ENCODE results near the gene C1QL1.

C1QL1 gene

DNA sequence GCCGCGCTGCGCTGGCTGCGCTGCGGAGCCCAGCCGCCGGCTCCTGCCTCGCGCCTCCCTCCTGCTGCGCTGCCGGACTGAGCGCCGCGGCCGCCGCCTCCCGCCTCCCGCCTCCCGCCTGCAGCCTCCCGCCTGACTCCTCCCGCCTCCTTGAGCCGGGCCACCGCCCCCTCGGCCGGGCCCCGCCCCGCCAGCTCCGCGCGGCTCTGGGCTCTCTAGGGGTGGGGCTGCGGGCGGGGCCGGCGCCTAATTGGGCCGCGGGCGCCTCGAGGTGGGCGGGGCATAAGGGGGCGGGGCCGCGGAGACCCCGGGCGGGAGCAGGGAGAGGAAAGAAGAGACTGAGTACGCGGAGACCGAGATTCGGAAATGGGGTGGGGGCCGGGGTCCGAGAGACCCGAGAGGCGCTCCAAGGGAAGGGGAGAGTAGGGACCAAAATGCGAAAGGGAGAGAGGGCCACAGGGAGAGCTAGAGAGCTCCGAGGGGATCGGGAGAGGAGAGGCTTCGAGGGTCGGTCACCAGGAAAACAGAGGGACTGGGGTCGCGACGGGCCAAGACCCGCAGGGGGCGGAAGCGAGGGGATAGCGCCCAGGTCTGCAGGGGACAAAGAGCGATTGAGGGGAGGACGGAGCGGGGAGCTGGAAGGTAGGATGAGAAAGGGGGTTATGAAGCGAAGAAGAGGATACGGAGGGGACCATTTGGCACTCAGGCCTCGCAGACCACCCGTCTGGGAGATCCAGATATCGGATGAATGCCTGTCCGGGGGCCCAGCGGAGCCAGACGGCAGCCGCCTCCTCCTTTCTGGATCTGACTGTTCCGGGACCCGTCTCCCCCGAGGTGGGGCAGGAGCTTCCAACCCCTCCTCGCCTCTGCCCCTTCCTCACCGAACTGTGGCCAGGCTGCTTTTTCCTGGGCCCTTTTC, at the start of gene C1QL1:
Gene C1QL1 (minus strand): TSS at position 79 of the 919 bp plus-strand sequence. CDS start 255 bp downstream, outside the sequence.
- DNase-seq, result peak; percentile 79

GRCh38 chr17:45016823-45017222, 48.7 kb upstream of the C1QL1 start:
- peak; percentile 23 for DNase-seq

- DNase-seq, result no peak
Observed at GRCh38 chr17:45016237-45016636, 48.1 kb upstream of the C1QL1 start.

- no peak for DNase-seq
Observed at GRCh38 chr17:45013021-45013997, 45.2 kb upstream of the C1QL1 start.

DNA sequence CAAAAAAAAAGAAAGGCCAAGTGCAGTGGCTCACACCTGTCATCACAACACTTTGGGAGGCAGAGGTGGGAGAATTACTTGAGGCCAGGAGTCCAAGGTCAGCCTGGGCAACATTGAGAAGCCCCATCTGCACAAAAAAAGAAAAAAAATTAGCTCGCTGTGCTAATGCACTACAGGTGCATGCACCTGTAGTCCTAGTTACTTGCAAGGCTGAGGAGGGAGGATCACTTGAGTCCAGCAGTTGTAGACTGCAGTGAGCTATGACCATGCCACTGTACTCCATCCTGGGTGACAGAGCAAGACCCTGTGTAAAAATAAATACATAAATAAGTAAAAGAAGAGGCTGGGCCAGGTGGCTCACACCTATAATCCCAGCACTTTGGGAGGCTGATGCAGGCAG, 43.7 kb upstream of the C1QL1 start:
- DNase-seq, result no peak

DNA sequence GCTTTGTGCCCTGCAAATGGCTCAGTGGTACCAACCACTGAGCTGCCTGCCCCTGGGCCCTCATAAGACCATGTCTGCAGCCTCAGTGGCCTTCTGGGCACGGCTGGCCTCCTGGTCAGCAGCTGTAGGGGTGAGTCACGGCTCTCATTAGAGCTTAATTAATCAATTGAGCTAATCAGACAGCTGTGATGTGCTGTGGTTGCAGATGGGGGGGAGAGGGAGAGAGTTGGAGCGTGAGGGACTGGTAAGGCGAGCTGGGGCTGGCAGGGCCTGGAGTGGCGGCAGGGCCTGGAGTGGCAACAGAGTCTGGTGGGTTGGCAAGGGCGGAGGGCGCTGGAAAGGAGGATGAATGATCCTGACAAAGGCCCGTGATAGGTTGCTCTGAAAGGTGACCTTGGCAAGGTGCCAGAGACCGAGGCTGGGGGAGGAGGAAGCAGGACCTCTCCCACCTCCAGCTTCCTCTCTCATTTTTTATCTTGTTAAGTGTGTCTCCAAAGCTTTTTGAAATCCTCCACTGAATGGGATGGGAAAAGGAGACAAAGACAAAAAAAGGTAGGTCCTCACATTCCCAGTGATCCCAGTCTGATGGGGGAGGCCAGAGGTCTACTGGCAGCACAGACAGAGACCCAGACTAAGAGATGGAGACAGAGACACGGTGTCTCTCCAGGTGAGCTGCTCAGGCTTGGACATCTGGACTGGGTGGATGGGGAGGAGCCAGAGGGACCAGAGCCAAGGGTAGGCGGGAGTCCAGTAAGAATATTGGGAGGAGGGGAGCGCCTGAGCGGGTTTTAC, 41.8 kb upstream of the C1QL1 start:
- no peak for DNase-seq

GRCh38 chr17:45008216-45008615, 40.1 kb upstream of the C1QL1 start:
- peak; percentile 1 for DNase-seq

DNA sequence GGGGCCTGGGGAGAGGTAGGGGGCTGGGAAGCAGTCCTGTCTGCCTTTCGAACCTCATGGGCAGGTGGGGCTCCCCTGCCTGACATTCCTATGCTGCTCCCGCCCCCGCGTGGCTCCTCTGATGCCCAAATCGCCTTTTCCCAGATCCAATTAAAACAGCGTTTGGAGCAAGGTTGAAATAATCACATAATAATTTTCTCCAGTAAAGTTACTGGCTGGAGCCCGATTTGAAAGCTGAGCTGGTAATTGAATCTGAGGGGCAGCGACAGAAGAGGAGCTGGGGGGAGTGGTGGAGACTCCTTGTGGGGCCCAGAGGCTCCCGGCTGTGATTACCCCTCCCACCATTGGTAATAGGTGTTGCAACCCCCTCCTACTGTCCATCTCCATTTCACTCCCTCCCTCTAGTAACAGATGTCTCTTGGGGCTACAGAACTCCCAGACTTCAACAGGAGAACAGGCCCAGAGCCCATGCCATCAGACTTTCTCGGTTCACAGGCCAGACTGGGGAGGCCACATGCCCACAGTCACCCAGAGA, 38.9 kb upstream of the C1QL1 start:
- no peak for DNase-seq

DNA sequence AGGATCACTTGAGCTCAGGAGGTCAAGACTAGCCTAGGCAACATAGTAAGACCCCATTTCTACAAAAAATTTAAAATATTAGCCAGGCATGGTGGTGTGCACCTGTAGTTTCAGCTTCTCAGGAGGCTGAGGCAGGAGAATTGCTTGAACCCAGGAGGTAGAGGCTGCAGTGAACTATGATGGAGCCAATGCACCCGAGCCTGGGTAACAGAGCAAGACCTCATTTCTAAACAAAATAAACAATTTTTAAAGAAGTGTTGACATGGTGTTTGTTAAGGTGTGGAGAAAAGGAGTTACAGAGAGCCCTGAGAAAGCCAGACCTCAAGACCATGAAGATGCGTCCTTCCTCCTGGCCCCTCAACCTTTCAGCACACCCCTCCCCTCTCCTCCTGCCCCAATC, 37.6 kb upstream of the C1QL1 start:
- no peak for DNase-seq

DNA sequence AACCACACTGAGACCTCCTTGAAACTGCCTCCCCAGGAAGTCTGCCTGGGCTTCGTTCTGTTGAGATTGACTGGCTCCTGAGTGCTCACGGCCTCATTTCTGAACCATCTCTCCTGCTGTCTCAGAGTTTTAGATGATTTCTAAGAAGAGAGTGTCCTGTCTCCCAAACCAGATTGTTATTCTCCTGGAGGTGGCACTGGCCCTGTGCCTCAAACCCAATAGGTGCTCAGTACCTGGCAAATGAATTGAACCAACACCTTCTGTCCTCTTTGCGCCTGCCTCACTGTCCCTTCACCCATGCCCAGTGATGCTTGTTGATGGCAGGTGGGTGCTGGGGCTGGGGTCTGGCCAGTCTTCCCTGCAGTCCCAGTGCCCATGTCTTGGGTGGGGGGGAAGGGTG, 36.3 kb upstream of the C1QL1 start:
- no peak for DNase-seq

GRCh38 chr17:45003877-45004276, 35.8 kb upstream of the C1QL1 start:
- DNase-seq, result no peak

DNA sequence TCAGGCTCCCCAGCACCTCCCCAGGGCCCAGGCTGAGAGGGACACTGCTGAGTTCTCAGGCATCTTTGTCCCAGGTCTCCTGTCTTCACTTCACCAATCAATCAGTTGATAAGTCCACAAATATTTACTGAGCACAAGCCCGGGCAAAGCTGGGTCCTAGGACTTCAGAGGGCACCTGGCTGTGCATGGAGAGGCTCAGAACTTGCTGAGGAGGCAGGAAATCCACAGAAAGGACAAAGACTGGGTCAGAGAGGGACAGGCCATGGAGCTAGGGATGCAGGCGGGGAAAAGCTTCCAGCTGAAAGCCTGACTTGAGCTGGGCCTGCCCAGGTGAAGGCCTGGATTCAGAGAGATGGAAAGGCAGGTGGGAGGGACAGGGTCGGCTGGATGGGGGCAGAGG, 33.2 kb upstream of the C1QL1 start:
- no peak for DNase-seq

DNA sequence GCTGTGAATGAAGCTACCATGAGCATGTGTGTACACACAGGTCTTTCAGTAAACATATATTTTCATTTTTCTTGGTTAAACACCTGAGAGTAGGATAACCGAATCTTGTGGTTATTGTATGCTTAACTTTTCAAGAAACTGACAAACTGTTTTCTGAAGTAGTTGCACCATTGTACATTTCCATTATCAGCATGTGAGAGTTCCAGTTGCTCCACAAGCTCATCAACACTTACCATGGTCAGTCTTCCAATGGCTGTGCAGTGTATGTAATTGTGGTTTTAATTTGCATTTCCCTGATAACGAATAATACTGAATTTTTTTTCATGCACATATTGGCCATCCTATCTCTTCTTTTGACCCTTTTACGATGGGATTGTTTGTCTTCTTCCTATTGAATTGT, 31.3 kb upstream of the C1QL1 start:
- no peak for DNase-seq

GRCh38 chr17:44998646-44999045, 30.5 kb upstream of the C1QL1 start:
- DNase-seq, result no peak

- no peak for DNase-seq
Observed at GRCh38 chr17:44997733-44998520, 29.8 kb upstream of the C1QL1 start.

- DNase-seq, result no peak
Observed at GRCh38 chr17:44996304-44996703, 28.2 kb upstream of the C1QL1 start.

DNA sequence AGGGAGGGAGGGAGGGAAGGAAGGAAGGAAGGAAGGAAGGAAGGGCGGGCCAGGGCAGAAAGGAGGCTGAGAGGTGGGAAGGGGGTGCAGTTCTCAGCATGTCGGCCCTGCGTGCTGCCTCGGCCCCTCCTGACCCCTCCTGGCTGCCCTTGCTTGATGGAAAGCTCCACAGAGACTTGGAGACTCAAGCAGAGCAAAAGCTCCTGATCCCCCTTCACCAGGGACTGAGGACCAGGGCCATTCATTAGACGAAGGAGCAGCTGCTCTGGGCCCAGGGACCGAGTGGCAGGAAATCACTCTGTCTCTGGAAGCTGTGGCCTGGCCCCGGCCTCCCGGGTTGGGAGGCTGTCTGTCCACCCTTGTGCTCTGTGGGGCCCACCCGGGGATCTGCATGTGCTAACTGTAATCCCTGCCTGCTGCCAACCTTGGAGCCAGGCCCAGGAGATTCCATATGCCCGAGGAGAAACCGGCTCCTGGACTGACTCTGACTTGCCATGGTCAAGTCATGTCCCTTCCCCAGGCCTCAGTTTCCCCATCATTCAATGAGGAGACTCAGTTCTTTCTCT, 27.4 kb upstream of the C1QL1 start:
- no peak for DNase-seq

GRCh38 chr17:44992242-44992939, 24.3 kb upstream of the C1QL1 start:
- no peak for DNase-seq

DNA sequence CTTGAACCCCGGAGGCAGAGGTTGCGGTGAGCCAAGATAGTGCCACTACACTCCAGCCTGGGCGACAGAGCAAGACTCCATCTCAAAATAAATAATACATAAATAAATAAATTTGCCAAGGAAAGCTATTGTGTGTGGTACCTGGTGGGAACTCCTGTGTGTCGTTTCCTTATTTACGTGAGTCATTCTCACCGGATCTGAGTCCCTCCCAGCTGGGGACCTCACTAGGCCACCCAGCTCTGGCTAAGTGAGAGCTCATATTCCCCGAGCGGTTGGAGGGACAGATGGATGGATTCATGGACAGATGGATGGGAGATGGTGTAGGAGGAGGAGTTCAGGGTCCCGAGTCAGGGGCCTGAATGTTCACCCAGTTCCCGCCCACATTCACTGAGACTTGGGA, 22.9 kb upstream of the C1QL1 start:
- no peak for DNase-seq

- DNase-seq, result no peak
Observed at GRCh38 chr17:44989552-44990138, 21.5 kb upstream of the C1QL1 start.
